A673 (cell line): ENCODE measurements around the gene KRT86.

Source experiments
- EZH2 ChIP-seq: fragments of 200-600 bp; sonication (generic); IDR thresholded peaks from 2 replicates; pipeline ENCODE4 v1.6.1; 2017; ENCODE audit warnings: borderline replicate concordance, low read depth, mild to moderate bottlenecking, mixed read lengths, antibody characterized with exemption, low read length; ENCODE audit not compliant: poor library complexity, severe bottlenecking
- TF ChIP-seq, protein P1 (sequence below): fragments of 300-800, 200-600 bp; sonication (generic); conservative IDR thresholded peaks from 2 replicates; pipeline ENCODE4 v1.5.1; 2017; ENCODE audit warnings: low read depth, mild to moderate bottlenecking, antibody characterized with exemption, low read length, moderate library complexity, mixed read lengths

GRCh38 chr12:52238207-52238840, 36.1 kb upstream of the KRT86 start:
- TF ChIP-seq, protein P1, sequence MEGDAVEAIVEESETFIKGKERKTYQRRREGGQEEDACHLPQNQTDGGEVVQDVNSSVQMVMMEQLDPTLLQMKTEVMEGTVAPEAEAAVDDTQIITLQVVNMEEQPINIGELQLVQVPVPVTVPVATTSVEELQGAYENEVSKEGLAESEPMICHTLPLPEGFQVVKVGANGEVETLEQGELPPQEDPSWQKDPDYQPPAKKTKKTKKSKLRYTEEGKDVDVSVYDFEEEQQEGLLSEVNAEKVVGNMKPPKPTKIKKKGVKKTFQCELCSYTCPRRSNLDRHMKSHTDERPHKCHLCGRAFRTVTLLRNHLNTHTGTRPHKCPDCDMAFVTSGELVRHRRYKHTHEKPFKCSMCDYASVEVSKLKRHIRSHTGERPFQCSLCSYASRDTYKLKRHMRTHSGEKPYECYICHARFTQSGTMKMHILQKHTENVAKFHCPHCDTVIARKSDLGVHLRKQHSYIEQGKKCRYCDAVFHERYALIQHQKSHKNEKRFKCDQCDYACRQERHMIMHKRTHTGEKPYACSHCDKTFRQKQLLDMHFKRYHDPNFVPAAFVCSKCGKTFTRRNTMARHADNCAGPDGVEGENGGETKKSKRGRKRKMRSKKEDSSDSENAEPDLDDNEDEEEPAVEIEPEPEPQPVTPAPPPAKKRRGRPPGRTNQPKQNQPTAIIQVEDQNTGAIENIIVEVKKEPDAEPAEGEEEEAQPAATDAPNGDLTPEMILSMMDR: no peak
- TF ChIP-seq EZH2: no peak
